Parietal lobe (tissue), 1 donor: ENCODE data around the gene UTF1. TPM values are rescaled to one million over a fixed set of nuclear protein-coding genes. Genes with fewer than 3 reads are reported as not detected.

Experiments used
- total RNA-seq: library from RNA; depleted of rRNA; stranded (reverse); fragments of >200 nt; gene quantifications from one replicate; pipeline ENCODE4 v1.2.3, GENCODE V29; 2014

UTF1 gene
- total RNA-seq, result not detected

DNA sequence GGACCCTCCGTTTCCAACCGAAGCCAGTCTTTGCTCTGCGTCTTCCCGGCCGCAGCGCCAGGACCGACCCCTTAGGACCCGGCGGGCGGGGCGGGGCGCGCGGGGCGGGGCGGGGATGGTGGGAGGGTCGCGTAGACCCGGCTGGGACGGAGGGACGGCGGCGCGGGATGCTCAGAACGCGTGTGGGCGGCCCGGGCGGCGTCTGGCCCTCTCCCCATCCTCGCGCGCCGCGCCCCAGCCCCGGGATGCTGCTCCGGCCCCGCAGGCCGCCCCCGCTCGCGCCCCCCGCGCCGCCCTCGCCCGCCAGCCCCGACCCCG is at the start of gene UTF1:
TSS of gene UTF1 (plus strand) at position 174 of the 318 bp plus-strand sequence. CDS start at position 246, 72 bp downstream.

DNA sequence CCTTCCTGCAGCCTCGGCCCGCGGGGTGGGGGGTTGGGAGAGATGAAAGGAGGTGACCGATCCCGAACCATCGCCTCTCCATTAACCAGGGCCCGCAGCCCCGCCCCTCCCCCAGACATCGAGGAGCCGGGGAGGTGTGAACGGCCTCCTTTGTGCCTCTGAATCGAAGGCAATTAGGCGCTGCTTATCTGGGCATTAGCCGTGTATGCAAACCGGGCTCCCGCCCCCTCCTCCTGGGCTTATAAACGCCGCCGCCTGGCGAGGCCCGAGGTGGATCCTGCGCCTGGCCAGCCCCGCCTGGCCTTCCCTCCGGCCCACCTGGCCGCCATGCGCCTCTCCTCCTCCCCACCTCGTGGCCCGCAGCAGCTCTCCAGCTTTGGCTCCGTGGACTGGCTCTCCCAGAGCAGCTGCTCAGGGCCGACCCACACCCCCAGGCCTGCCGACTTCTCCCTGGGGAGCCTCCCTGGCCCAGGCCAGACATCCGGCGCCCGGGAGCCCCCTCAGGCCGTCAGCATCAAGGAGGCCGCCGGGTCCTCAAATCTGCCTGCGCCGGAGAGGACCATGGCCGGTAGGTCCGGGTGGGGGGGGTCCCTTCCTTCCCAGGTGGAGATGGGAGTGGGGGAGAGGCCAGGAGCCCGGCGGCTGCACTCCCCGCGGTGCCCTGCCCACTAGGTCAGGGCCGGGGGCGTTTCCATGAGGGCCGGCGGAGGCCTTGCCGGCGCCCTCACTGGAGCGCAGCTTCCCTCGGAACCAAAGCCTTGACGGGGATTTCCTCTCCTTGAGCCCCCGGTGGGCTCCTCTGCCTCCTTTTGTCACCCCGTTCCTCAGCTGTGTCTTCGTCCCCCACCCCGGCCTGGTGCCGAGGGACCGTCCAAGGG is 7.8 kb downstream of the UTF1 start, which contains the start of gene VENTX:
TSS of gene VENTX (plus strand) at position 268 of the 878 bp plus-strand sequence. CDS start at position 328, 60 bp downstream.

GRCh38 chr10:133276435-133277201 is 46.6 kb downstream of the UTF1 start, which contains the start of gene ADAM8:
ADAM8 (minus strand) TSS chr10:133276868; CDS start chr10:133276817, 51 bp downstream.

Other genes starting within 250 kb of the UTF1 start
- 5.3 TPM for gene ADGRA1, start 142.3 kb upstream of the UTF1 start, total RNA-seq
- gene KNDC1, start 70.0 kb upstream of the UTF1 start, total RNA-seq, result 12.2 TPM
- not detected for gene VENTX, start 7.6 kb downstream of the UTF1 start, total RNA-seq
- 2.8 TPM for gene ADAM8, start 46.7 kb downstream of the UTF1 start, total RNA-seq
- 58.2 TPM for gene TUBGCP2, start 78.7 kb downstream of the UTF1 start, total RNA-seq
- 7.2 TPM for gene ZNF511, start 78.7 kb downstream of the UTF1 start, total RNA-seq
- 13.5 TPM for gene CALY, start 106.7 kb downstream of the UTF1 start, total RNA-seq
- not detected for gene PRAP1, start 117.2 kb downstream of the UTF1 start, total RNA-seq
- gene FUOM, start 127.8 kb downstream of the UTF1 start, total RNA-seq, result 11.9 TPM
- gene ECHS1, start 143.1 kb downstream of the UTF1 start, total RNA-seq, result 31.9 TPM
- 13.8 TPM for gene PAOX, start 149.0 kb downstream of the UTF1 start, total RNA-seq
- gene MTG1, start 163.9 kb downstream of the UTF1 start, total RNA-seq, result 36.3 TPM
- 13.1 TPM for gene SPRN, start 194.4 kb downstream of the UTF1 start, total RNA-seq
- 2.8 TPM for gene SCART1, start 223.7 kb downstream of the UTF1 start, total RNA-seq